Measurements from ENCODE around the gene BHLHA15. TPM values are rescaled to one million over a fixed set of nuclear protein-coding genes. Genes with fewer than 3 reads are reported as not detected.

BHLHA15 gene
- total RNA-seq, 3 donors from 2014 or later = 0.59 to 2.3 TPM; not detected in 1

DNA sequence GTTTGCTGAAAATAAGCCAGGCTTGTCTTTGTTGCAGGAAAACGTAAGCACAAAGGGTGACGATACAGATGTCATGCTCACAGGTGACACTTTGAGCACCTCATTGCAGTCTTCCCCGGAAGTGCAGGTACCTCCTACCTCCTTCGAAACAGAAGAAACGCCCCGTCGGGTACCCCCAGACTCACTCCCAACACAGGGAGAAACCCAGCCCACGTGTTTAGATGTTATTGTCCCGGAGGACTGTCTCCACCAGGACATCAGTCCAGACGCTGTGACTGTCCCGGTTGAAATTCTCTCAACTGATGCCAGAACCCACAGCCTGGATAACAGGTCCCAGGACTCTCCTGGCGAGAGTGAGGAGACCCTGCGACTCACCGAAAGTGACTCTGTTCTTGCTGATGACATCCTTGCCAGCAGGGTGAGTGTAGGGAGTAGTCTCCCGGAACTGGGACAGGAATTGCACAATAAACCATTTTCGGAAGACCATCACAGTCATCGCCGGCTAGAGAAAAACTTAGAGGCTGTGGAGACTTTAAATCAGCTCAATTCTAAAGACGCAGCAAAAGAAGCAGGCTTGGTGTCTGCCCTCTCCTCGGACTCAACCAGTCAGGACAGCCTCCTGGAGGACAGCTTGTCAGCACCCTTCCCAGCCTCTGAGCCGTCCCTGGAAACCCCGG, 18.3 kb upstream of the BHLHA15 start:
- Histone ChIP-seq H3K9me3 (no peaks in the 10 kb centered on the region), H3K4me1 (no peaks in the 10 kb centered on the region), H3K27me3 (no peaks in the 10 kb centered on the region), H3K36me3 (peaks cover 7% of the 10 kb centered on the region), H3K27ac (no peak overlapping the region), H3K4me3 (no peak overlapping the region)
- TF ChIP-seq POLR2A (IDR thresholded peaks at IDR 0.05) (no peak), POLR2AphosphoS5 (IDR thresholded peaks at IDR 0.05) (no peak)
- TF ChIP-seq, protein P1, sequence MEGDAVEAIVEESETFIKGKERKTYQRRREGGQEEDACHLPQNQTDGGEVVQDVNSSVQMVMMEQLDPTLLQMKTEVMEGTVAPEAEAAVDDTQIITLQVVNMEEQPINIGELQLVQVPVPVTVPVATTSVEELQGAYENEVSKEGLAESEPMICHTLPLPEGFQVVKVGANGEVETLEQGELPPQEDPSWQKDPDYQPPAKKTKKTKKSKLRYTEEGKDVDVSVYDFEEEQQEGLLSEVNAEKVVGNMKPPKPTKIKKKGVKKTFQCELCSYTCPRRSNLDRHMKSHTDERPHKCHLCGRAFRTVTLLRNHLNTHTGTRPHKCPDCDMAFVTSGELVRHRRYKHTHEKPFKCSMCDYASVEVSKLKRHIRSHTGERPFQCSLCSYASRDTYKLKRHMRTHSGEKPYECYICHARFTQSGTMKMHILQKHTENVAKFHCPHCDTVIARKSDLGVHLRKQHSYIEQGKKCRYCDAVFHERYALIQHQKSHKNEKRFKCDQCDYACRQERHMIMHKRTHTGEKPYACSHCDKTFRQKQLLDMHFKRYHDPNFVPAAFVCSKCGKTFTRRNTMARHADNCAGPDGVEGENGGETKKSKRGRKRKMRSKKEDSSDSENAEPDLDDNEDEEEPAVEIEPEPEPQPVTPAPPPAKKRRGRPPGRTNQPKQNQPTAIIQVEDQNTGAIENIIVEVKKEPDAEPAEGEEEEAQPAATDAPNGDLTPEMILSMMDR (IDR thresholded peaks at IDR 0.05) = no peak
- no peak for DNase-seq (ENCODE audit: low spot score in 2 of 2)
- intact Hi-C loops (cut with DNase I; ENCODE audit: low total_unique reads) = no loop called here

GRCh38 chr7:98193474-98194180, 17.6 kb upstream of the BHLHA15 start:
- Histone ChIP-seq H3K9me3 (peaks cover 0 to 6% of the 10 kb centered on the region in 2 donors), H3K27me3 (no peaks in the 10 kb centered on the region), H3K4me1 (no peaks in the 10 kb centered on the region), H3K27ac (no peak overlapping the region), H3K4me3 (no peak overlapping the region), H3K36me3 (peaks cover 7% of the 10 kb centered on the region)
- intact Hi-C loops (cut with DNase I; ENCODE audit: low total_unique reads) = no loop called here
- TF ChIP-seq, protein P1 (IDR thresholded peaks at IDR 0.05) = no peak
- DNase-seq (ENCODE audit: low spot score in 2 of 2) = no peak

- DNase-seq (ENCODE audit: low spot score in 2 of 2) = no peak
- Histone ChIP-seq H3K9me3 (peaks cover 4 to 6% of the 10 kb centered on the region in 2 donors), H3K27ac (no peak overlapping the region), H3K27me3 (no peaks in the 10 kb centered on the region), H3K36me3 (peaks cover 7% of the 10 kb centered on the region), H3K4me1 (no peaks in the 10 kb centered on the region), H3K4me3 (no peak overlapping the region)
- TF ChIP-seq POLR2A (IDR thresholded peaks at IDR 0.05) = no peak
- no peak for TF ChIP-seq POLR2AphosphoS5 (IDR thresholded peaks at IDR 0.05)
- TF ChIP-seq, protein P1 (IDR thresholded peaks at IDR 0.05) = no peak
- intact Hi-C loops (cut with DNase I; ENCODE audit: low total_unique reads) = no loop called here
These were observed 17.1 kb upstream of the BHLHA15 start for GRCh38 chr7:98194186-98194585.

DNA sequence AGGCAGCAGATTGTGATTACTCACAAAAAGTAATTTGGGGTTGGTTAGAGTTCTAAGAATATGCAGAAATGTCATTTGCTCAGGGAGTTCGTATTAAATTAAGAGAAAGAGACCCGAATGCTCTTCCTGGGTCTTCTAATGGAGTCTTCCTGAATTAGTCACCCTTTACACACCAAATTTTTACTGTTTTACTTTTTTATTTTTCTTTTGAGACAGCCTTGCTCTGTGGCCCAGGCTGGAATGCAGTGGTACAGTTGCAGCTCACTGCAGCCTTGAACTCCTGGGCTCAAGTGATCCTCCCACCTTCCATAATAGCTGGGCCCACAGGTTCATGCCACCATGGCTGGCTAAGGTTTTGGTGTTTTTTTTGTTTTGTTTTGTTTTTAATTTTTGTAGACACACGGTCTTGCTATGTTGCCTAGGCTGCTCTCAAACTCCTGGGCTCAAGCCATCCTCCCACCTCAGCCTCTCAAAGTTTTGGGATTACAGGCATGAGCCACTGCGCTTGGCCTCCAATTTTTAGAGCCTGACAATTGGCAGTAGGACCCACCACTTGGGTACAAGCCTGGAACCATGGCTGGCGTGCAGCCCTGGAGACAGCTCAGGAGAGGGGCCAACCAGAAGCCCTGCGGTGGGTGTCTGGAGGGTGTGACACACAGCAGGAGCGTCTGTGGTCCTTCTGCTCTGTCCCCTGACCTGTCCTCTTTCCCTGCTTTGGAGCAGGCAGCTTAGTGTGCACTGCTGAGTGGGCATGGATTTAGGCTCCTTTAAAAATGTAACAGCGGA, 16.4 kb upstream of the BHLHA15 start:
- Histone ChIP-seq H3K27ac (no peak overlapping the region), H3K36me3 (peaks cover 7% of the 10 kb centered on the region), H3K9me3 (peaks cover 6 to 7% of the 10 kb centered on the region in 2 donors), H3K4me1 (no peaks in the 10 kb centered on the region), H3K27me3 (no peaks in the 10 kb centered on the region), H3K4me3 (no peak overlapping the region)
- no peak for DNase-seq (ENCODE audit: low spot score in 2 of 2)
- TF ChIP-seq POLR2AphosphoS5 (IDR thresholded peaks at IDR 0.05) = no peak
- no peak for TF ChIP-seq POLR2A (IDR thresholded peaks at IDR 0.05)
- TF ChIP-seq, protein P1 (IDR thresholded peaks at IDR 0.05) = no peak
- intact Hi-C loops (cut with DNase I; ENCODE audit: low total_unique reads) = no loop called here

Measured in breast epithelium (tissue), 4 donors.